WI38 (cell line): ENCODE measurements around the gene RHBDF2.

Source experiments
- H3K4me3 ChIP-seq: 2 replicates; pipeline ENCODE4 v1.5.1; 2011; ENCODE audit warnings: low read depth, mild to moderate bottlenecking, control low read depth, low read length
- CTCF ChIP-seq: IDR thresholded peaks from 2 replicates; pipeline ENCODE4 v1.5.1; 2012; ENCODE audit warnings: low read depth, mild to moderate bottlenecking, control low read depth, low read length

RHBDF2 gene

GRCh38 chr17:76542566-76542971 lies 41.3 kb upstream of the RHBDF2 start:
- H3K4me3 ChIP-seq: no peak overlapping the region
- no peak for TF ChIP-seq CTCF

GRCh38 chr17:76541739-76542454 lies 40.7 kb upstream of the RHBDF2 start:
- no peak overlapping the region for H3K4me3 ChIP-seq
- no peak for TF ChIP-seq CTCF

- H3K4me3 ChIP-seq: peak overlapping the region; percentile 33; the same call in 1 of the 2 replicates
- TF ChIP-seq CTCF: no peak
Measured at GRCh38 chr17:76540381-76541300, 39.4 kb upstream of the RHBDF2 start.

- peak within 1 kb of the TSS; percentile 33; the same call in 1 of the 2 replicates for H3K4me3 ChIP-seq
- TF ChIP-seq CTCF: no peak
Measured at GRCh38 chr17:76539631-76540271, 38.5 kb upstream of the RHBDF2 start, which contains the start of gene PRCD. Gene PRCD, plus strand, starts transcription at chr17:76540044. Its CDS starts 98 bp downstream, at chr17:76540142.

GRCh38 chr17:76538941-76539570 lies 37.8 kb upstream of the RHBDF2 start:
- H3K4me3 ChIP-seq: no peak overlapping the region
- TF ChIP-seq CTCF: no peak

DNA sequence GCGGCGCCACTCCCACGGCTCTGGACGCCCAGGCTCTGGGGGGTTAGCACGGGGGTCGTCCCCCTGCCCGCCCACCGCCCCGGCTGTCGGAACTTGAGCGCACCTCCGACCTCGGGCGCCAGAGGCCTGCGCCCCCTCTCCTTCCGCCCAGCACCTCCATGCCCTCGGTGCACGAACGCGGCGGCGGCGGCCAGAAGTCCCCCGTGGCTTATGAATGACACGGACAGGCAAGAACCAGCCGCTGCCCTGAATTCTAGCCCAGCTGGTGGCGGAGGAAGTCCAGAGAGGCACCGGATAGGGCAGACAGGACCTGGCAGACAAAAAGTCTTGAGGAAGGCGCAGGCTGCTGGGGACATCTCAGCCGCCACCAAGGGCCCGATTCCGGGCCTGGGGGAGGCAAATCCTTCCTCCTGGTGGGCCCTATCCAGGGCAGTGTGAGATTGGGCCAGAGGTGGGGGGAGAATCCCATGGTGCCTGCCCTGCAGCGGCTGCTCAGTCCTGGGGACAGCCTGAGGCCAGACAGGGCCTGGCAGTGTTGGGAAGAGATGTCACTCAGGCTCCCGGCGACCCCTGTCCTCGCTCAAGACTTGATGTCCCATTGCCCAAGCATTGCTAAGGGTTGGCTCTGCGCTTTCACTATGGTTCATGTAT lies 37.2 kb upstream of the RHBDF2 start:
- H3K4me3 ChIP-seq: peak overlapping the region; percentile 53
- TF ChIP-seq CTCF: no peak
